ENCODE data around the gene EDRF1. TPM values are rescaled to one million over a fixed set of nuclear protein-coding genes. Genes with fewer than 3 reads are reported as not detected.

Gene EDRF1
- total RNA-seq, 4 donors from 2014 or later: 10.9 to 56.4 (median 18.6) TPM

DNA sequence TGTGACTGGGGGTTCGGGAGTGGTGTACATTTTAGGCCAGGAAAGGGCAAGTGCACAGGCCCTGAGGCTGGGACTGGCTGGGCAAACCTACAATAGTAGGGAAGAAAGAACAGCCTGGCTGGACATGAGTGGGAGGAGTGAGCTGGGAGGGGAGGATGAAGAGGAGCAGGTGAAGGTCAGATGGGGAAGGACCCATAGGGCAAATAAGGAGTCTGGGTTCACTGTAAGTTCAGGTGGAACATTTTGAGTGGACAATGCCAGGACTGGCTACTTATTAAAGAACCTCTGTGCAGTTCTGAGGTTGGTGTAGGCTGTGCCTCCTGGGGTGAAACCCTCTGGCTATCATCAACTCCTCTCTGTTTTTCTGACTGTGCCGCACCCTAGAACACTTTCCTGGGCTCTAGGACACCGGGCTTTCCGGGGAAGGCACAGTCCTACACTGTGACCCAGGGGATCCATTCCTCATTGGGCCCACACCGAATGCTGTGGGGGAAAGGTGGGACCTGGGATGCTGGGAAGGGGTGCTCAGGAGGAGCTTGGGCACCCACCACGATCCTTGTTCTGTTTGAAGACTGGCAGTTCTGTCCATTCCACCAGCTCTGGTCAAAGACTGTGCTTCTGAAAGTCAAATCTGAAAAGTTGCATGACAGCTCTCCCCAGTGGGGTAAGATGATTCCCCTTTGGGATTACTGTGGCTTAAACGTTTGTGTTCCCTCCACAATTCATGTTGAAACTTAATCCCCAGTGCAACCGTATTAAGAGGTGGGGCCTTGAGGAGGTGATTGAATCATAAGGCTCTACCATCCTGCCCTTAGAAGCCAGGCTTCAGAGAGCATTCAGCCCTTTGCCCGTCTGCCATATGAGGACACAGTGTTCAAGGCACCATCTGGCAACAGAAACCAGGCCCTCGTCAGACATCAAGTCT lies 60.2 kb downstream of the EDRF1 start:
- no peaks in the 10 kb centered on the region for H3K4me1 ChIP-seq
- WGBS: 86% methylated on average over 9 of the region's 10 CpGs
- H3K4me3 ChIP-seq: no peak overlapping the region
- no peaks in the 10 kb centered on the region for H3K36me3 ChIP-seq
- H3K9me3 ChIP-seq: no peaks in the 10 kb centered on the region
- TF ChIP-seq POLR2AphosphoS5 (IDR thresholded peaks at IDR 0.05) (no peak), EP300 (IDR thresholded peaks at IDR 0.05) (no peak), CTCF (IDR thresholded peaks at IDR 0.05) (no peak), POLR2A (IDR thresholded peaks at IDR 0.05) (no peak)
- DNase-seq (ENCODE audit: low spot score in 2 of 2): no peak
- no peaks in the 10 kb centered on the region for H3K27me3 ChIP-seq
- no peak overlapping the region for H3K27ac ChIP-seq

- no peaks in the 10 kb centered on the region for H3K36me3 ChIP-seq
- TF ChIP-seq EP300 (IDR thresholded peaks at IDR 0.05) (no peak), CTCF (IDR thresholded peaks at IDR 0.05) (no peak), POLR2A (IDR thresholded peaks at IDR 0.05) (no peak), POLR2AphosphoS5 (IDR thresholded peaks at IDR 0.05) (no peak)
- no peak overlapping the region for H3K27ac ChIP-seq
- H3K9me3 ChIP-seq: no peaks in the 10 kb centered on the region
- no peak overlapping the region for H3K4me3 ChIP-seq
- H3K27me3 ChIP-seq: no peaks in the 10 kb centered on the region
- DNase-seq (ENCODE audit: low spot score in 2 of 2): no peak
- WGBS: 95% methylated on average over 8 of the region's 8 CpGs
- no peaks in the 10 kb centered on the region for H3K4me1 ChIP-seq
Measured at GRCh38 chr10:125781374-125781773, 61.9 kb downstream of the EDRF1 start.

GRCh38 chr10:125782054-125782453 lies 62.5 kb downstream of the EDRF1 start:
- 90% methylated on average over 11 of the region's 11 CpGs for WGBS
- TF ChIP-seq CTCF (IDR thresholded peaks at IDR 0.05) (no peak), EP300 (IDR thresholded peaks at IDR 0.05) (no peak), POLR2AphosphoS5 (IDR thresholded peaks at IDR 0.05) (no peak), POLR2A (IDR thresholded peaks at IDR 0.05) (no peak)
- no peak overlapping the region for H3K4me3 ChIP-seq
- H3K27ac ChIP-seq: no peak overlapping the region
- no peaks in the 10 kb centered on the region for H3K27me3 ChIP-seq
- no peaks in the 10 kb centered on the region for H3K36me3 ChIP-seq
- no peaks in the 10 kb centered on the region for H3K9me3 ChIP-seq
- DNase-seq (ENCODE audit: low spot score in 2 of 2): no peak
- H3K4me1 ChIP-seq: no peaks in the 10 kb centered on the region

- Histone ChIP-seq H3K4me3 (no peak overlapping the region), H3K36me3 (no peaks in the 10 kb centered on the region), H3K27ac (no peak overlapping the region), H3K9me3 (no peaks in the 10 kb centered on the region), H3K4me1 (no peaks in the 10 kb centered on the region), H3K27me3 (no peaks in the 10 kb centered on the region)
- TF ChIP-seq POLR2A (IDR thresholded peaks at IDR 0.05) (no peak), CTCF (IDR thresholded peaks at IDR 0.05) (no peak), POLR2AphosphoS5 (IDR thresholded peaks at IDR 0.05) (no peak), EP300 (IDR thresholded peaks at IDR 0.05) (no peak)
- 90% methylated on average over 11 of the region's 11 CpGs for WGBS
- DNase-seq (ENCODE audit: low spot score in 2 of 2): no peak
Measured at GRCh38 chr10:125782616-125783015, 63.1 kb downstream of the EDRF1 start.

DNA sequence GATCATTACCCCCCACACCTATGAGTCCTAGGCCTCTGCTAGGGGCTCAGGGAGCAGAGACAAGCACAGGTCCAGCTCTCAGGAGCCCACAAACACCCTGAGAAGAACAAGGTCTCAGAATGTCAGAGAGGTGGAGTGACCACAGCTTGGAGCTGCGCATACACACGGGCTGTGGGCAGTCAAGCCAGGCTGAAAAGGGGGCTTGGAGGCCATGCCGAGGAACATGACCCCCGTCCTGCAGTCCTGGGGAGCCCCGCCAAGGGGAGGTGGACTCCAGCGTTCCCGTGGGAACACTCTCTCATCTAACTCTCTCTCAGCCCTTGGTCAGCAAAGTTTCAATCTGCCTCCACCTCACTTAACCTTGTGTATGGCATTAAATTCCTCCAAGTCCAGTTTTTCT lies 63.9 kb downstream of the EDRF1 start:
- H3K27me3 ChIP-seq: no peaks in the 10 kb centered on the region
- no peak for DNase-seq (ENCODE audit: low spot score in 2 of 2)
- TF ChIP-seq POLR2AphosphoS5 (IDR thresholded peaks at IDR 0.05) (no peak), CTCF (IDR thresholded peaks at IDR 0.05) (no peak), EP300 (IDR thresholded peaks at IDR 0.05) (no peak), POLR2A (IDR thresholded peaks at IDR 0.05) (no peak)

More for the DNA sequence above, 63.9 kb downstream of the EDRF1 start:
- Histone ChIP-seq H3K4me3 (no peak overlapping the region), H3K4me1 (no peaks in the 10 kb centered on the region), H3K27ac (no peak overlapping the region), H3K36me3 (peaks cover 5% of the 10 kb centered on the region), H3K9me3 (no peaks in the 10 kb centered on the region)
- WGBS: 97% methylated on average over 7 of the region's 7 CpGs

Measured in suprapubic skin (tissue), 4 donors.